GM18909 (cell line): Measurements from ENCODE around the gene CEP85L.

Experiments
- ATAC-seq: cut with Tn5 transposase; IDR thresholded peaks from one replicate; pipeline ENCODE4 v1.9.1; 2021; ENCODE audit warnings: mild to moderate bottlenecking; ENCODE audit not compliant: unreplicated experiment, poor library complexity

CEP85L gene

GRCh38 chr6:118586746-118587485 lies 64.5 kb downstream of the CEP85L start:
- ATAC-seq = peak; percentile 50

DNA sequence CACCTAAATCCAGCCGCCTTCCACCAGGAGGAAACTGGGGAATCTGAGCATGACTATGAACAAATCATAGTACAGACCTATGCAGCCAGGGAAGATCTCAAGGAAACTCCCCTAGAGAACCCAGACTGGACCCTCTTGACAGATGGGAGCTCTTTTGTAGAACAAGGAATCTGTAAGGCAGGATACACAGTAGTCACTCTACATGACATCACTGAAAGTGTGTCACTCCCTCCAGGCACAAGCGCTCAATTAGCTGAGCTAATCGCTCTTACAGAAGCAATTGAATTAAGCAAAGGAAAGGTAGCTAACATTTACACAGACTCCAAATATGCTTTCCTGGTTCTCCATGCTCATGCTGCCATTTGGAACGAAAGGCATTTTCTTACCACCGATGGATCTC lies 66.5 kb downstream of the CEP85L start:
- no peak for ATAC-seq

DNA sequence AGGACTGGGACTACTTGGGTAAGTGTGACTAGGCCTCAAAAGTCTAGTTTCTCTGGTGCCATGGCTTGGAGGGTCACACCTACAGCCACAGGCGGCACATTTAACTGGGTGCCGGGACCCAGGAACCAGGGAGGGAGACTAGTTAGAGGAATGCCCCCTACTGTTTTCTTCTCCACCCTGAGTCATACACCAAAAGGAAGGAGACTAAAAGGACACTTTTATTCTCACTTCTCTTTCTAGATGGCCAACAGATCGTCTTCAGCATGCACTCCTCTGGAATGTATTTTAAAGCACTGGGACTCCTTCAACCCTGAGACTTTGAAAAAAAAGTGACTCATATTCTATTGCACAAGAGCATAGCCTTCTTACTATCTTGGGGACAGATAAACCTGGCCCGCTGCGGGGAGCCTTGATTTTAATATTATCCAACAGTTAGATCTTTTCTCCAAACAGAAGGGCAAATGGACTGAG lies 69.9 kb downstream of the CEP85L start:
- no peak for ATAC-seq

DNA sequence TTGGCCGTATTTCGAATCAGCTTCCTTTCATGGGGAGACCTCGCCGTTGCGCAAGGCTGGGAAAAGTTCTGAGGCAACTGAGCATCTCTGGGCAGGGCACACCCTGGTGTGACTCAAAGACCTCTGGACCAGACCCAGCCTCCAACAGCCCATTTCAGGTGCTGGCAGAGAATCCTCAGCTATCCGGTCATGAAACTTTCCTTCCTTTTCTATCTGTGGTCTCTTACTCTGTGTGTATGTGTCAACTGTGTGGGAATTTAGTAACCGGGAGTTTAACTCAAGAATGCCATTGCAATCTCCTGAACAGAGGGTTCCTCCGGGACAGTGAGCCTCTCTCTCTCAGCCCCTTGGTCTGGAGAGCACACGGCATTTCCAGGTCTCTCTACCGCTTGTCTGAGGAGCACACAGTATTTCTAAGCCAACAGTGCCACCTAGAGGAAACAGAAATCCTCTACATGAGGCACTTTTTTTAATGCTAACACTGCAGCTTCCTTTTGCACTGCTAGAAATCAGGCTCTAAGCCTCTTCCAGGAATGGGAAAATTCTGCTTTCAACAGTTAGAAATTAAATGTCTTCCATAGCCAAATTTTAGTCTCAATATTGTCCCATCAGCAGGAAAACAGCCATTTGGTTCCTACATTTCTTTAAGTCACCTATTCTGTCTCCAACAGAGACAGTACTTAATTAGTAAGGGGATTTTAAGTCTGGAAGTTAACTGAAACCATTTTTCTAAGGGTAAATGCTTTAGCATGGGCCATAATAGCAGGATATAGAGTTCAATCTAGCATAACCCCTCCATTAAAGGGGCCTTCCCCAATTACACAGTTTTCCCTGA lies 70.6 kb downstream of the CEP85L start:
- peak; percentile 65 for ATAC-seq

GRCh38 chr6:118579786-118580185 lies 71.6 kb downstream of the CEP85L start:
- ATAC-seq = no peak

GRCh38 chr6:118578617-118579016 lies 72.8 kb downstream of the CEP85L start:
- ATAC-seq = no peak

DNA sequence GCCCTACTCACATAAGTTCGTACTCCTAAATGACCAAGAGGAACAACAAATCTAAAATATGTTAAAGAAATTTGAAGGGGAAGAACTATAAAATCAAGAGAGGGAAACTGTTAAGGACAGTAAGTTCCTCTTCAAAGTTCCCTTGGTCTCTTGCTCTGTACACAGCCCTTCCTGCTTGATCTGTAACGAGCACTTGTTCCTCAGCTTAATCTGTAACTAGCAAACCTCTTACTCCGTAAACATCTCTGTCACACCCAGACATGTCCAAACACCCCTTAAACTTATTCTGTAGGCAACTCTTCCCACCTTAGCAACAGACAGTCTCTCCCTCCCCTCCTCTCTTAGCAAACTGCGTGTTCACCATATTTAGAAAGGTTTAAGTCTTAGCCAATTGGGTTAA lies 73.4 kb downstream of the CEP85L start:
- no peak for ATAC-seq

GRCh38 chr6:118574051-118574865 lies 77.1 kb downstream of the CEP85L start:
- no peak for ATAC-seq

DNA sequence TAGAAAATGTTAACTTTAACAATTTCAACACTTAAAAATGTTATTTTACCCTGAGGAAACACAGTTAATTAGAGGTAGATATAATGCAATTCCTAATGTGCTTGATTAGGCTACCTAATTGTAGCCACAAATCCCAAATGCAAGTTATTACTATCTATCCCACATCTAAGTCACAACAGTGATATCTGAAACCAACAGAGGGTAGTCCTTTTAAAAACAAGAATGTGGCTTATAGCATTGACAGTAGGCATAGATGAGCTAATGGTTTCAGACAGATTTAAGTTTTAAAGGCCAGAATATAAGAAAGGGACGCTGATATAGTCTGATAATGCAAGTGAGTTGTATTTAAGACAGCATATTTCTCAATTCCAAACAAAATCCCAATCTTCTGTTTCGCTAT lies 80.3 kb downstream of the CEP85L start:
- no peak for ATAC-seq

- no peak for ATAC-seq
Observed at GRCh38 chr6:118569498-118569897, 81.9 kb downstream of the CEP85L start.

DNA sequence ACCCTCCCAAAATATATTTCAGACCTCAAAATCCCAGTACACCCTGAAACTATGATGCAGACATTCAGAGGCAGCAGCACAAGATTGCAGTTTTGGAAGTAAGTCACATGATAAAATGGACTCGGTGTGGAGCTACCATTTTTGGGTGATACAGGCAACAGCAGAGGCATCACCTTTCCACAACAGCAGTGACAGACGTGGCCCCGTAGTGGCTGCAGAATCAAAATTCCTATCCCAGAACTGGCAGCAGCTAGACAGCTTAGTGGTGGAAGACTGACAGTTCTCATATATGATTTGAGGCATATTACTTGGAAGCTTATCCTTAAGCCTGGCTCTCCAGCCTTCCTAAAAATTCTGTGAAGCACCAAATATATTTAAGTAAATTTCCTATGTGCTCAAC lies 83.4 kb downstream of the CEP85L start:
- ATAC-seq = no peak

GRCh38 chr6:118565311-118565960 lies 86.0 kb downstream of the CEP85L start:
- ATAC-seq = peak; percentile 98

GRCh38 chr6:118562959-118563358 lies 88.4 kb downstream of the CEP85L start:
- no peak for ATAC-seq

GRCh38 chr6:118562248-118562647 lies 89.1 kb downstream of the CEP85L start:
- no peak for ATAC-seq

- ATAC-seq = peak; percentile 84
Observed at GRCh38 chr6:118559659-118560058, 91.7 kb downstream of the CEP85L start.

DNA sequence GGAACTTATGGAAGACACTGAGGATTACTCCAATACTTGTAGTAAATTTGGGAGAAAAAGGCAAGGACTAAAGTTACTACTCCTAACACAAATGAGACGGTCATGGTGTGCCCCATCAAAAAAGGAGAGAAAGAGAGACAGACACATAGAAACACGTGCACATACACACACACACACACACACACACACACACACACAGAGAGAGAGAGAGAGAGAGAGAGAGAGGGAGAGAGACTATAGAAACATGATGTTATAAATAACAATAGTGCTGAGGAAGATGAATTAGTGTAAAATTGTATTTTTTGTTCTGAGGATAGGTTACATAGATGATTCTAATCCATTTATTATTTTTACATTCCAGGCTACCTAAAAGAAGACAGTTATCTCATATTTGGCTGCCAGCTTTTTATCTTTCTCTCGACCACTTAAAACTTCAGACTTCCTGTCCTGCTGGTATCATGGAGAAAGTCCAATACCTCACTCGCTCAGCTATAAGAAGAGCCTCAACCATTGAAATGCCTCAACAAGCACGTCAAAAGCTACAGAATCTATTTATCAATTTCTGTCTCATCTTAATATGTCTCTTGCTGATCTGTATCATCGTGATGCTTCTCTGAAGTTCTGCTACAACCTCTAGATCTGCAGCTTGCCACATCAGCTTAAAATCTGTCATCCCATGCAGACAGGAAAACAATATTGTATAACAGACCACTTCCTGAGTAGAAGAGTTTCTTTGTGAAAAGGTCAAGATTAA lies 92.8 kb downstream of the CEP85L start:
- ATAC-seq = peak; percentile 74

GRCh38 chr6:118554698-118555097 lies 96.7 kb downstream of the CEP85L start:
- ATAC-seq = no peak

- no peak for ATAC-seq
Observed at GRCh38 chr6:118553132-118553531, 98.3 kb downstream of the CEP85L start.
